T-helper 2 cell treated with Interferon-gamma antibody and Interleukin-4, amounts not matched to agents 5 μg/mL and 100 μg/mL, for 36 hours (primary cell): Measurements from ENCODE around the gene PIN1.
"Not testable (repeated sequence)": the region's sequence is repeated elsewhere in the genome, so short reads cannot be mapped to it uniquely, and the experiment has no call there.

Experiments
- DNase-seq: peaks from one replicate; pipeline ENCODE4 v3.0.0; 2021; ENCODE audit warnings: low spot score
- H3K27ac Mint-ChIP-seq: one replicate; pipeline ENCODE4 v1.8.0; 2021; ENCODE audit warnings: mild to moderate bottlenecking, mixed read lengths
- H3K27me3 Mint-ChIP-seq: one replicate; pipeline ENCODE4 v1.8.0; 2021; ENCODE audit warnings: low read depth, mixed read lengths
- H3K36me3 Mint-ChIP-seq: one replicate; pipeline ENCODE4 v1.8.0; 2021; ENCODE audit warnings: low read depth, mixed read lengths
- H3K4me1 Mint-ChIP-seq: one replicate; pipeline ENCODE4 v1.8.0; 2021; ENCODE audit warnings: low read depth, mixed read lengths
- H3K4me3 Mint-ChIP-seq: one replicate; pipeline ENCODE4 v1.8.0; 2022; ENCODE audit warnings: mild to moderate bottlenecking, moderate library complexity, mixed read lengths
- H3K9me3 Mint-ChIP-seq: one replicate; pipeline ENCODE4 v1.8.0; 2021; ENCODE audit warnings: mixed read lengths

The PIN1 gene

GRCh38 chr19:9834726-9835506 is at the start of gene PIN1:
TSS of gene PIN1 (plus strand) at chr19:9835318. CDS start at chr19:9835345, 27 bp downstream.
- DNase-seq = peak; percentile 99
- Mint-ChIP-seq H3K9me3 (no peaks in the 10 kb centered on the region), H3K27ac (peak within 1 kb of the TSS; percentile 90), H3K4me1 (peaks cover 13% of the 10 kb centered on the region), H3K4me3 (peak within 1 kb of the TSS; percentile 95), H3K36me3 (peaks cover 19% of the 10 kb centered on the region), H3K27me3 (no peaks in the 10 kb centered on the region)

- no peaks in the 10 kb centered on the region for H3K9me3 Mint-ChIP-seq
- DNase-seq = peak; percentile 88
- peak overlapping the region; percentile 98 for H3K27ac Mint-ChIP-seq
- H3K27me3 Mint-ChIP-seq = no peaks in the 10 kb centered on the region
- peak overlapping the region; percentile 95 for H3K4me3 Mint-ChIP-seq
- peaks cover 20% of the 10 kb centered on the region for H3K4me1 Mint-ChIP-seq
- peaks cover 2% of the 10 kb centered on the region for H3K36me3 Mint-ChIP-seq
Measured at GRCh38 chr19:9785367-9786331, 49.5 kb upstream of the PIN1 start.

- H3K36me3 Mint-ChIP-seq = peaks cover 2% of the 10 kb centered on the region
- H3K27me3 Mint-ChIP-seq = no peaks in the 10 kb centered on the region
- H3K4me1 Mint-ChIP-seq = peaks cover 22% of the 10 kb centered on the region
- DNase-seq = no peak
- no peaks in the 10 kb centered on the region for H3K9me3 Mint-ChIP-seq
- peak overlapping the region; percentile 98 for H3K27ac Mint-ChIP-seq
- H3K4me3 Mint-ChIP-seq = peak overlapping the region; percentile 95
Measured at GRCh38 chr19:9786342-9786741, 48.8 kb upstream of the PIN1 start.

- peaks cover 2% of the 10 kb centered on the region for H3K36me3 Mint-ChIP-seq
- no peaks in the 10 kb centered on the region for H3K9me3 Mint-ChIP-seq
- H3K4me1 Mint-ChIP-seq = peaks cover 25% of the 10 kb centered on the region
- no peaks in the 10 kb centered on the region for H3K27me3 Mint-ChIP-seq
- DNase-seq = no peak
- H3K27ac Mint-ChIP-seq = peak overlapping the region; percentile 75
- H3K4me3 Mint-ChIP-seq = peak overlapping the region; percentile 70
Measured at GRCh38 chr19:9786819-9787218, 48.3 kb upstream of the PIN1 start.

GRCh38 chr19:9788604-9789003 is 46.5 kb upstream of the PIN1 start:
- not testable (repeated sequence) for H3K36me3 Mint-ChIP-seq, DNase-seq, H3K27ac Mint-ChIP-seq, H3K27me3 Mint-ChIP-seq, H3K4me3 Mint-ChIP-seq, H3K9me3 Mint-ChIP-seq
- H3K4me1 Mint-ChIP-seq = peaks cover 31% of the 10 kb centered on the region

- no peak overlapping the region for H3K27ac Mint-ChIP-seq
- H3K9me3 Mint-ChIP-seq = no peaks in the 10 kb centered on the region
- no peak overlapping the region for H3K4me3 Mint-ChIP-seq
- DNase-seq = no peak
- no peaks in the 10 kb centered on the region for H3K36me3 Mint-ChIP-seq
- peaks cover 29% of the 10 kb centered on the region for H3K4me1 Mint-ChIP-seq
- no peaks in the 10 kb centered on the region for H3K27me3 Mint-ChIP-seq
Measured at GRCh38 chr19:9789066-9789465, 46.1 kb upstream of the PIN1 start.

GRCh38 chr19:9789579-9789978 is 45.5 kb upstream of the PIN1 start:
- DNase-seq, H3K9me3 Mint-ChIP-seq, H3K36me3 Mint-ChIP-seq, H3K27me3 Mint-ChIP-seq, H3K4me3 Mint-ChIP-seq: not testable (repeated sequence)
- Mint-ChIP-seq H3K4me1 (peaks cover 25% of the 10 kb centered on the region), H3K27ac (peak overlapping the region; percentile 65)

- Mint-ChIP-seq H3K27ac (peak overlapping the region; percentile 98), H3K4me3 (peak overlapping the region; percentile 90), H3K4me1 (peaks cover 17% of the 10 kb centered on the region)
- not testable (repeated sequence) for H3K9me3 Mint-ChIP-seq, DNase-seq, H3K36me3 Mint-ChIP-seq, H3K27me3 Mint-ChIP-seq
Measured at GRCh38 chr19:9791073-9791367, 44.1 kb upstream of the PIN1 start.

GRCh38 chr19:9791552-9792205 is 43.4 kb upstream of the PIN1 start:
- DNase-seq = peak; percentile 85
- peaks cover 21% of the 10 kb centered on the region for H3K4me1 Mint-ChIP-seq
- H3K27ac Mint-ChIP-seq = peak overlapping the region; percentile 98
- H3K36me3 Mint-ChIP-seq = peaks cover 1% of the 10 kb centered on the region
- no peaks in the 10 kb centered on the region for H3K9me3 Mint-ChIP-seq
- H3K27me3 Mint-ChIP-seq = no peaks in the 10 kb centered on the region
- peak overlapping the region; percentile 90 for H3K4me3 Mint-ChIP-seq

GRCh38 chr19:9792206-9793070 is 42.7 kb upstream of the PIN1 start:
- Mint-ChIP-seq H3K27me3 (no peaks in the 10 kb centered on the region), H3K4me3 (peak overlapping the region; percentile 90), H3K4me1 (peaks cover 23% of the 10 kb centered on the region), H3K27ac (peak overlapping the region; percentile 98), H3K9me3 (no peaks in the 10 kb centered on the region), H3K36me3 (peaks cover 1% of the 10 kb centered on the region)
- DNase-seq = peak; percentile 77

- peak; percentile 46 for DNase-seq
- no peaks in the 10 kb centered on the region for H3K9me3 Mint-ChIP-seq
- H3K36me3 Mint-ChIP-seq = peaks cover 1% of the 10 kb centered on the region
- H3K27ac Mint-ChIP-seq = peak overlapping the region; percentile 98
- peaks cover 25% of the 10 kb centered on the region for H3K4me1 Mint-ChIP-seq
- peak overlapping the region; percentile 90 for H3K4me3 Mint-ChIP-seq
- H3K27me3 Mint-ChIP-seq = no peaks in the 10 kb centered on the region
Measured at GRCh38 chr19:9793071-9793591, 42.0 kb upstream of the PIN1 start.

GRCh38 chr19:9796113-9796773 is 38.9 kb upstream of the PIN1 start:
- Mint-ChIP-seq H3K9me3 (no peaks in the 10 kb centered on the region), H3K27me3 (no peaks in the 10 kb centered on the region), H3K4me1 (peaks cover 29% of the 10 kb centered on the region), H3K36me3 (peaks cover 5% of the 10 kb centered on the region), H3K27ac (peak overlapping the region; percentile 73), H3K4me3 (no peak overlapping the region)
- DNase-seq = peak; percentile 78
